SK-N-SH (cell line): ENCODE data around the gene SETX. TPM values are rescaled to one million over a fixed set of nuclear protein-coding genes. Genes with fewer than 3 reads are reported as not detected.

Experiments used
- CTCF ChIA-PET: fragments of 300-600, 350-600 bp; formaldehyde crosslinking; extraction: SDS; loops from one replicate; lab custom pipeline; 2021; lab: Yijun Ruan, JAX
- POLR2A ChIA-PET: fragments of 350-600 bp; sonication (Branson Sonifier 250); formaldehyde crosslinking; extraction: SDS; loops from one replicate; lab custom pipeline; 2020; ENCODE audit warnings: antibody characterized with exemption, inconsistent platforms; lab: Yijun Ruan, JAX
- DNase-seq: peaks from one replicate; pipeline ENCODE4 v3.0.0; 2012
- H2AFZ ChIP-seq: fragments of 200-600 bp; sonication (generic); 2 replicates; pipeline ENCODE4 v1.8.1; 2016; ENCODE audit warnings: antibody characterized with exemption, mild to moderate bottlenecking, low read depth
- H3F3A ChIP-seq: fragments of 200-600 bp; sonication (generic); replicated peaks from 2 replicates; pipeline ENCODE3; 2016; ENCODE audit warnings: antibody characterized with exemption, mild to moderate bottlenecking; ENCODE audit not compliant: insufficient read depth
- H3K27ac ChIP-seq, 2 experiments: fragments of 200-500 bp in 1 of 2; fragments of 200-600 bp in 1 of 2; sonication (Bioruptor generic) in 1 of 2; sonication (generic), shearing (Covaris generic) in 1 of 2; 2 replicates each; pipeline versions ENCODE4 v1.5.1 to v1.6.1; 2014 to 2016; ENCODE audit warnings: low read depth in 2 of 2, inconsistent platforms in 1 of 2, low read length in 1 of 2, mild to moderate bottlenecking in 1 of 2, mixed read lengths in 1 of 2
- H3K27me3 ChIP-seq: fragments of 200-600 bp; sonication (generic), shearing (Covaris generic); 2 replicates; pipeline ENCODE4 v1.6.1; 2016; ENCODE audit warnings: mixed run types; ENCODE audit not compliant: insufficient read depth
- H3K36me3 ChIP-seq, 2 experiments: fragments of 200-500 bp in 1 of 2; fragments of 200-600 bp in 1 of 2; sonication (Bioruptor generic) in 1 of 2; sonication (generic) in 1 of 2; replicated peaks in 1 of 2; 2 replicates each; pipeline versions ENCODE3 to v1.5.1; 2014 to 2016; ENCODE audit warnings: low read length in 1 of 2, mild to moderate bottlenecking in 1 of 2; ENCODE audit not compliant: insufficient read depth in 2 of 2, control insufficient read depth in 1 of 2
- H3K4me1 ChIP-seq, 2 experiments: fragments of 200-500 bp in 1 of 2; fragments of 200-600 bp in 1 of 2; sonication (Bioruptor generic) in 1 of 2; sonication (generic), shearing (Covaris generic) in 1 of 2; 2 replicates each; pipeline versions ENCODE4 v1.5.1 to v1.6.1; 2014 to 2016; ENCODE audit warnings: low read depth in 1 of 2, low read length in 1 of 2, mixed run types in 1 of 2; ENCODE audit not compliant: insufficient read depth in 2 of 2, control insufficient read depth in 1 of 2
- H3K4me2 ChIP-seq: fragments of 200-600 bp; sonication (generic), shearing (Covaris generic); 2 replicates; pipeline ENCODE4 v1.6.1; 2017; ENCODE audit warnings: mixed run types
- H3K4me3 ChIP-seq, 2 experiments: fragments of 200-500 bp in 1 of 2; fragments of 200-600 bp in 1 of 2; sonication (Bioruptor generic) in 1 of 2; sonication (generic), shearing (Covaris generic) in 1 of 2; 2 replicates each; pipeline versions ENCODE4 v1.5.1 to v1.8.1; 2014 to 2016; ENCODE audit warnings: low read depth in 2 of 2, inconsistent platforms in 1 of 2, low read length in 1 of 2, mild to moderate bottlenecking in 1 of 2, mixed read lengths in 1 of 2, moderate library complexity in 1 of 2
- H3K79me2 ChIP-seq: fragments of 200-600 bp; sonication (generic); 2 replicates; pipeline ENCODE4 v1.8.1; 2017; ENCODE audit warnings: mild to moderate bottlenecking; ENCODE audit not compliant: insufficient read depth
- H3K9ac ChIP-seq: fragments of 200-600 bp; sonication (generic); 2 replicates; pipeline ENCODE4 v1.6.1; 2017; ENCODE audit warnings: mixed run types
- H3K9me2 ChIP-seq: fragments of 200-600 bp; sonication (generic); 2 replicates; pipeline ENCODE4 v1.6.1; 2017; ENCODE audit warnings: mixed run types
- H3K9me3 ChIP-seq: fragments of 200-600 bp; sonication (generic); 2 replicates; pipeline ENCODE4 v1.6.1; 2017; ENCODE audit warnings: mixed run types, mild to moderate bottlenecking, moderate library complexity
- H4K20me1 ChIP-seq: fragments of 200-600 bp; sonication (generic); 2 replicates; pipeline ENCODE4 v1.6.1; 2017; ENCODE audit warnings: mild to moderate bottlenecking, mixed run types; ENCODE audit not compliant: insufficient read depth
- EZH2phosphoT487 ChIP-seq: fragments of 200-600 bp; sonication (generic); IDR thresholded peaks from 2 replicates; pipeline ENCODE4 v1.6.1; 2017; ENCODE audit warnings: low read depth, mixed run types, mild to moderate bottlenecking, antibody characterized with exemption, moderate library complexity, borderline replicate concordance
- FOSL2 ChIP-seq: IDR thresholded peaks from 2 replicates; pipeline ENCODE4 v1.4.0; 2012; ENCODE audit warnings: low read depth, mild to moderate bottlenecking, moderate library complexity, borderline replicate concordance
- GABPA ChIP-seq: IDR thresholded peaks from 2 replicates; pipeline ENCODE4 v1.4.0; 2012; ENCODE audit warnings: low read depth, mild to moderate bottlenecking
- JUND ChIP-seq: IDR thresholded peaks from 2 replicates; pipeline ENCODE4 v1.4.0; 2012
- MAX ChIP-seq: IDR thresholded peaks from 2 replicates; pipeline ENCODE4 v1.4.0; 2012; ENCODE audit warnings: low read depth
- NRF1 ChIP-seq: IDR thresholded peaks from 2 replicates; pipeline ENCODE4 v1.6.1; 2012; ENCODE audit warnings: low read depth, mild to moderate bottlenecking, low read length
- POLR2AphosphoS5 ChIP-seq: IDR thresholded peaks from 2 replicates; pipeline ENCODE4 v1.6.1; 2012; ENCODE audit warnings: low read depth, low read length
- RXRA ChIP-seq: IDR thresholded peaks from 2 replicates; pipeline ENCODE4 v1.4.0; 2012; ENCODE audit warnings: low read depth, mild to moderate bottlenecking, borderline replicate concordance
- TEAD4 ChIP-seq: IDR thresholded peaks from 2 replicates; pipeline ENCODE4 v1.4.0; 2012; ENCODE audit warnings: mild to moderate bottlenecking, borderline replicate concordance; ENCODE audit not compliant: insufficient read depth
- USF2 ChIP-seq: fragments of 150-350 bp; IDR thresholded peaks from 2 replicates; pipeline ENCODE4 v1.6.1; 2017; ENCODE audit warnings: antibody characterized with exemption, low read length, low read depth, borderline replicate concordance
- YY1 ChIP-seq: IDR thresholded peaks from 2 replicates; pipeline ENCODE4 v1.4.0; 2012; ENCODE audit warnings: low read depth, mild to moderate bottlenecking
- WGBS: methylation state at CpG from one replicate; pipeline ENCODE4 v1.1.6; 2017; ENCODE audit warnings: low lambda C conversion rate; 5-methylcytosine and 5-hydroxymethylcytosine counted together
- polyA plus RNA-seq, 3 experiments: library from polyadenylated mRNA; depleted of rRNA; stranded (reverse); fragments of >200 nt; gene quantifications; 2 replicates each; pipeline ENCODE4 v1.2.3, GENCODE V29; 2012

The SETX gene
- polyA plus RNA-seq, 1 of the 3 experiments (the other 2 are of a cell fraction): 12.3 TPM

GRCh38 chr9:132245465-132245864 is 109.3 kb downstream of the SETX start:
- Histone ChIP-seq H3K9me3 (no peaks in the 10 kb centered on the region), H3K9me2 (no peaks in the 10 kb centered on the region), H3K4me1 (peaks cover 0 to 14% of the 10 kb centered on the region in 2 experiments; a peak in 1 of 4 replicates), H3K27me3 (no peaks in the 10 kb centered on the region), H3K79me2 (no peaks in the 10 kb centered on the region), H3K4me2 (no peak overlapping the region), H4K20me1 (no peaks in the 10 kb centered on the region), H3K9ac (no peak overlapping the region), H3F3A (no peaks in the 10 kb centered on the region), H2AFZ (no peak overlapping the region), H3K4me3 (no peak overlapping the region), H3K36me3 (no peaks in the 10 kb centered on the region), H3K27ac (no peak overlapping the region)
- WGBS: 80% methylated on average over 6 of the region's 9 CpGs
- ChIA-PET POLR2A (interaction anchor here (0.9 kb wide), 1 partner anchor 14 kb away, joined by 3 read pairs; no protein-coding TSS in a partner anchor), CTCF (interaction anchor here (0.8 to 2.4 kb wide), 6 partner anchors 9 to 482 kb away, joined by 3 to 18 read pairs (median 4); no protein-coding TSS in a partner anchor)
- no peak for DNase-seq
- no peak for TF ChIP-seq TEAD4
- TF ChIP-seq GABPA: no peak
- no peak for TF ChIP-seq RXRA
- TF ChIP-seq YY1: no peak
- TF ChIP-seq USF2: no peak

- H3K9ac ChIP-seq: no peak overlapping the region
- no peak overlapping the region for H2AFZ ChIP-seq
- H3K36me3 ChIP-seq: no peaks in the 10 kb centered on the region
- H3K4me3 ChIP-seq: no peak overlapping the region
- H3K27ac ChIP-seq: no peak overlapping the region
- no peak overlapping the region for H3K4me2 ChIP-seq
- 0 out of 2 replicates have a peak, but pooled peaks cover 2% of the 10 kb centered on the region for H4K20me1 ChIP-seq
- no peak for DNase-seq
- ChIA-PET POLR2A (interaction anchor here (0.9 kb wide), 1 partner anchor 14 kb away, joined by 3 read pairs; no protein-coding TSS in a partner anchor), CTCF (interaction anchor here (0.8 to 2.4 kb wide), 3 partner anchors 9 to 14 kb away, joined by 3 to 18 read pairs (median 6); no protein-coding TSS in a partner anchor)
- no peaks in the 10 kb centered on the region for H3K9me2 ChIP-seq
- H3K79me2 ChIP-seq: no peaks in the 10 kb centered on the region
- no peaks in the 10 kb centered on the region for H3K9me3 ChIP-seq
- TF ChIP-seq YY1 (no peak), POLR2AphosphoS5 (no peak), MAX (no peak), NRF1 (no peak), FOSL2 (no peak), TEAD4 (no peak), GABPA (no peak), JUND (no peak), EZH2phosphoT487 (no peak), USF2 (no peak)
- H3K27me3 ChIP-seq: no peaks in the 10 kb centered on the region
- H3K4me1 ChIP-seq: peaks cover 0 to 21% of the 10 kb centered on the region in 2 experiments; a peak in 1 of 4 replicates
- H3F3A ChIP-seq: peaks cover 1% of the 10 kb centered on the region
- 69% methylated on average over 10 of the region's 19 CpGs for WGBS
These were observed 110.0 kb downstream of the SETX start for GRCh38 chr9:132244582-132245455.
